HG03064 (cell line): ENCODE data around the gene ZNF664.

Source experiments
- ATAC-seq: cut with Tn5 transposase; IDR thresholded peaks from one replicate; pipeline ENCODE4 v1.9.1; 2021; ENCODE audit warnings: low read depth; ENCODE audit not compliant: unreplicated experiment

The ZNF664 gene

DNA sequence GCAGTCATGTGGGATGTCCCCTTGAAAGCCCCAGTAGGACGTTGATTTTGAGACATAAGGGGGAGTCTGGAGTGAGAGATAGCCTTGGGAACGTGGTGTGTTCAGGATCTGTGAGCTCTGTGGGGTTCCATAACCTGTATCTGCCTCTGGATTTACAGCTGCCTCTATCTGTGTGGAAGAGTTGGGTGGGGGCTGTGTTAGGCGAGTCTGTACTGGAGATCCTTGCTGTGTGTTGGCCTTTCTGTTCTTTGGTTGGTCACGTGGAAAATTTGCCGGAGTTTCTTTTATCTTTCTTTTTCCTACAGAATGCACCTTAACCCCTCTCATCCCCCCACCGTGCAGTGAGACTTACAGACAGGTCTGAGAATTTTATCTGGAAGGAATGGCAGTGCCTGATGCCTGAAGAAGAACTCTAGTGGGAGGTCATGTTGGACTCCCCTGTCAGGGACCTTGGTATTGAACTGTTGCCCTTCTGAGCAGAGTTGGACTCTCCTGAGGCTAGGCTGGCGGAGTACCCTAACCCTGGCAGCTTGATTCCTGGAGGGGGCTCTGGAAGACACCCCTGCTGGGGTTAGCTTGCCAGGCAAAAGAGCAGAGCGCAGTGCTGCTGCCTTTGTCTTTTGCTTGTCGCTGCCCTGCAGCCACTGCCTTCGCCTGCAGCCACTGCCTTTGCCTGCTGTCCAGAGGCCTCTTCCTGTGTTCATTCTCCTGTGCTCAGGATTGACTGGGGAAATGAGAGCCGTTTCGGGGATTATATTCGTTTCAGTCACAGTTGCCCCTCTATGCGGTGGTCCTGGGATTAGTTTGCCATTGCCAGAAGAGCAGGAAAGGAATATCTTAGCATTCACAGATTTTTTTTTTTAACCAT lies 34.1 kb downstream of the ZNF664 start:
- ATAC-seq, result no peak

DNA sequence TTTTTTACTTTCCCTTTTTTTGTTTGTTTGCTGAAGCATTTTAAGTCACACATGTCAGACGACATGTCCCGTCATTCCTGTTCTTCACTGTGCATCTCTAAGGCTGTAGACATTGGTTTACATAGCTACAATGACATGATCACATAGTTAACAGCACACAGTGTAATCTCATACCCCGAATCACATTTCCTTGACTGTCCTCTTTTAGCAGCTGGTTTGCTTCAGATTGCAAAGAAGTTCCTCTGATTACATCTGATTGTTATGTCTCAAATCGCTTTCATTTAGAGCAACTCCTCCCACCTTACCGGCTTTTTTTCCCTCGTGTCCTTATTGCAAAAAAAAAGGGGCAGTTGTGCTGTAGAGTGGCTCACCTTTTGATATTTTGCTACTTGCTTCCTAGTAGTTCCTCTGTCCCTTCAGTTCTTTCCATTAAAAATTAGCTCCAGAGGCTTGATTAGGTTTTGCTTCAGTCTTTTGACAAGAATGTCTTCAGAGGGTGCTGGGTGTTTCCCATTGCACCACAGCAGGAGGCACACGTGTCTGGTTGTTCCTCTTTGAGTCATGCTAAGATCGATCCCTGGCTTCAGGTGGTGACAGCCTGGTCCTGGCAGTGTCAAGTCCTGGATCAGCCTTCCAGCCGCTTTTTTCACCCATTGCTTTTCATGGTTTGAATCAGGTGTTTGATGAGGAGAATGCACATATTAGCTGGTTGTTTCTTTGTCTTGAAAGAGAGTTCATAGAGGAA lies 35.0 kb downstream of the ZNF664 start:
- no peak for ATAC-seq

DNA sequence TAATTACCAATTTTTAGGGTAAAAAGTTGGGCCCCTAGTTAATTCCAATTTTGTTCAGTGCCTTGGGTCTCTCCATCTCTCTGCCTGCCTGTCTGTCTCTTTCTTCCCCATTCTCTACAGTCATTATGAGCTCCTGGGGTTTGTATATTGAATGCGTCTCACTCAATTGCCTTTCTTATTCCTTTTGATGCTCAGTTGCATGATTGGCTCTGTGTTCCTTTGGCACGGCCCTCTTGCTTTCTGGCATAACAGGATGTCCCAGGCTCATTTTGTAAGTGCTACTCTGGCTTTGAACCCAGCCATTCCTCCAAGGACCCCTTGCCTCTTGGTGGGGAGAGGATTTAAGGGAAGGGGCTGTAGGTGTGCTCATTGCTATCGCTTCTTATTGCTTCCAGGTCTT lies 35.6 kb downstream of the ZNF664 start:
- no peak for ATAC-seq

DNA sequence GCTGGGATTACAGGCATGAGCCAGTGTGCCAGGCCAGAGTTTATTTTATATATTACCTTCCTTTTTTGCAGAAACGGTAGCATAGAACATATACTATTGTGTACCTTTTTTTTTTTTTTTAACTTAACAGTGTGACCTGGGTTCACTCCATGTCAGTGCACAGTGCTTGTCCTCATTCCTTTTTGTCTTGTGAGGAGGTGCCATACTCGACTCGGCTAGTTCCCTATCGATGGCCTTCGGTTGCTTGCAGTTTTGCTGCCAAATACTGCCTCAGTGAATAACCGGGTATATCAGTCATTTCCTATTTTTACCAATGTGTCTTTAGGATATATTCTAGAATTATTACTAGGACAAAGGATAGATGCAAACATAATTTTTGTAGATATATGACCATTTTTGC lies 36.8 kb downstream of the ZNF664 start:
- ATAC-seq, result no peak

DNA sequence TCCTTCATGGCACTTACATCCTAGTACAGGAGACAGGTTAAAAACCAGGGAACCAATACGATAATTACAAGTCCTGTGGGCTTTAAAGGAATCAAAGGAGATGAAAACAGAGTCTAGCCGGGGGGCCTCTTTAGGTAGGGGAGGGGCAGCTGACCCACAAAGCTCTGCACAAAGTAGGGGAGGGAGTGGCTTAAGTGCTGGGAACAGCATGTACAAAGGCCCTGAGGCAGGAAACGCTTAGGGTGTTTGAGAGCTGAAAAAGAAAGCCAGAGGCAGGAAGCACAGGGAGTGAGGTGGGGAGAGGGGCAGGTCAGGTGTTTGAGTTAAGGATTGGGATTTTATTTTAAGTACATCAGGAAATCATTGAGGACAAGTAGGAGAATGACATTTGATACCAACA lies 37.7 kb downstream of the ZNF664 start:
- ATAC-seq, result no peak

DNA sequence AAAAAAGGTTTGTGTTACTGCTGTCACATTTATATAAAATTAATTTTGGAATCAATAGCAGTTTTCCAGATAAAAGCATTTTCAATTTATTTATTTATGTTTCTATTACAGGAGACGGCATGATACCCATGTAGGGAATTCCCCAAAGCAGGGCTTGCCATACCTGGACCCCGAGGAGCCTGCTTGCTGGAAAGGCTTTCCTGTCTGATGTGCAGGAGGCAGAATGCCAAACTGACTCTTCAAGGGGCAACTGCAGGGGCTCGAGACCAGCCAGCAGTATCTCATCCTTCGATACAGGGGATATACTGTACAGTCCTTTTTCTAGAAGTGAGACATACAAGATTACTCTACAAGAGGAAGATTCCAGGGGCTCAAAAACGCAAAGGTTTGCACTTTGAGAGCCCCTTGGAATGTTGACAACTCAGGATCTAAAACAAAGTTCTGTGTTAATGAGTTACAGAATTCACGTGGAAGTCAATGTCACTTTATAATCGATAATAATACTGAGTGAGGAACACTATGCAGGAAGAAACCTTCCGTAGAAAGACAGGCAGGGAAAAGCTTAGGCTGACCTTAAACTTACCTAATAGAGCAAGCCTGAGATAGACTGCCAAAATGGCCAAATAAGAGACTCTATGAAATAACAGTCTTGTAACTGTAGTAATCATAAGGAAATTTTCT lies 38.6 kb downstream of the ZNF664 start:
- ATAC-seq, result no peak

DNA sequence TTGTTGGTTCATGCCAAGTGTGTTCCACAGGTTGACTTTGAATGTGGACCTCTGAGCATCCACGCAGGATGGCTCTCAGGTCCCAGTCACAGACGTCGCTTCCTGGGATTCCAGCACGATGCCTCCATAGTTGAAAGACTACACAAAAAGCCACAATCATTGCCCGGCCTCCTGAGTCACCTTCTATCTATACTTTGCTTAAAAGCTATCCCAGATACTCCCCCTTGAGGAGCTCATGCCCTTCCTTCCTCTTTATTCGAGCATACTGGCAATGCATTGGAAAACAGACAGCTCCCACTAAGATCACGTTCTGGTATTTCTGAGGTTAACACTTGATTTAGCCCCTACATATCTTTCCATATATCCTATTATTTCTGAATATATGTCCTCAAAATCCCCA lies 40.1 kb downstream of the ZNF664 start:
- no peak for ATAC-seq

DNA sequence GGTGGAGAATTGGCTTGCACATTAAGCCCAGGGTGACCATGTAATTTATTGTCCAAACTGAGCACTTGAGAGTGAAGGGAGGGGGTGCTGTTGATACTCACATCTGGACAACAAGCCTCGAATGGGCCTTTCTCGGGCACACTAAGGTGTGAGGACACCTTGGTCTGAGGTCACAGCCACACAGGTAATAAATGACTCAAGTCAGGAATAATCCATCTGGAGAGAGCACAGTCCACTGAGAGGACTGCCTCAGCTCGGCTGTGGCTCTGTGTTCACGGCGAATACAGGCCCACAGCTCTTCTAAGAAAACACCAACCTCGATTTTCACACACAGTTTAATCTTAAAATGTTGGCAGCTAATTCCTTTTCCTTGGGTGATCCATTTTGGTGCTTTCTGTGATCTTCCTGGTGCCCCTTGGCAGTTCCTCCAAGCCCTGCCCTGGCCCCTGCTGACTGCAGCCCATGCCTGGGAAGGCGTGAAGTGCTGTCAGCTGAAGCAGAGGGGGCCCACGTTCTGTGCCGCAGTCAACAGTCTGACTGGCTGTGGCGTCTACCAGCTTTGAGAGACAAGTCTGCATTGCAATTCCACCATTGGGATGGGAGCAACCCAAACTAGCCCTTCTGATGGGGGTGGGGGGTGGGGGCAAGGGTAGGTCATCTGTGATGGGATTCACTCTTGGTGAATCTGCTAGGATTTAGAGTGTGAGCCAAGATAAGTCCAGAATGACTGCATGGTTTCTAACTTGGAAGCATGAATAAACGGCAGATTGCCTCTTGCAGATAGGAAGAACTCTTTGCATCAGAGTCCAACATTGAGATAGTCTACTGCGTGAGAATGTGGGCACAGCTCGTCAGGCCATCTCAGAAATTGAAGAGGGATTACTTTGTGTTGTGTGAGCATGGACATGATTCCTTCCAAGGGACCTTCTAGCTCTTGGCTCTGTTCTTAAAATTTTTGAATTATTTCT lies 42.8 kb downstream of the ZNF664 start:
- no peak for ATAC-seq

DNA sequence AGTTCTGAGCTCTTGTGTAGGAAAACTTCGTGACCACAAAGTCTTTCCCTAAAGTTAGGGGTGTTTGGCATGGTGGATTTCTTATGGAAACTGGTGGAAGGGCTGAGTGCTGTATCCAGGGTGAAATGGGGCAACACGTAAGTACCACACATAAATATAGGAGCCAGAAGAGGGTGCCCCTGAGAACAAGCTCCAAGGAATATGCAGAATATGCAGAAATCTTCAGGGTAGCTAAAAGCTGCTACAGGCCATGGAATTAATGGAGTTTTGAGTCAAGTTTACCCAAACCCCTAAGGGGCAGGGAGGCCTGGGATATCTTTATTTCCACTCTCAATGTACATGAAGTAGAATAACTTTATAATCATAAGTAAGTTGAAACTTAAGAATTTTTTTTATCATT lies 44.0 kb downstream of the ZNF664 start:
- no peak for ATAC-seq

DNA sequence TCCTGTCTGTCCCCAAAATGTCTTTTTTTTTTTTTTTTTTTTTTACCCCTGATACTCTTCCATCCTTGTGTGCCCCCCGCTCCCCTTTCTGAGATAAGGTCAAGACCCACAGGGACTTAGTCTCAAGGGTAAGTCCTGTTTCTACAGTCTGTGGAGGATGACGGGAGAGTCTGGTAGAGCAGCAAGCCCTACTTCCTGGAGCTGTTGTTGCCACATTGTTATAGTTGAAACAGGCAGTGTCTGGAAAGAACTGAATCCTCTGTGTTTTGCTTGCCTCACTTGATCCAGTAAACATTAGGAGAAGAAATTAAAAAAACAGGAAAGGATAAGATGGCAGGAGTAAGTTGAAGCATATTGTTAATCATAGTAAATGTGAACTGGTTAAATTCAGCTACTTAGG lies 45.5 kb downstream of the ZNF664 start:
- no peak for ATAC-seq

DNA sequence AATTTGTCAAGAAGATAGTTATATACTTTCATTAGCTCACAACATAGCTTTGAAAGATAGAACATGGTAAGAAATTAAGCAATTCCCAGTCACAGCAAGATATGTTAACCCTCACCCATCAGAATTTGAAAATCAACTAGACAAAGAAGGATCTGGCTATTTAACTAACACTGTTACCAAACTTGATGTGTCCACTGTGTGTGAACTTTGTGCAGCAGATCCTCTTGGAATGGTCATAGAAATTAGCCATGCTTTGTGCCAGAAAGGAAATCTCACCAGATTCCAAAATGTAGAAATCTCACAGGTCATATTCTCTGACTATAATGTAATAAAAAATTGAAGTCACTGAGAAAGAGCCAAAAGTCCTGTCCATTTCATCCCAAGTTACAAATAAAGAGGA lies 46.1 kb downstream of the ZNF664 start:
- no peak for ATAC-seq

DNA sequence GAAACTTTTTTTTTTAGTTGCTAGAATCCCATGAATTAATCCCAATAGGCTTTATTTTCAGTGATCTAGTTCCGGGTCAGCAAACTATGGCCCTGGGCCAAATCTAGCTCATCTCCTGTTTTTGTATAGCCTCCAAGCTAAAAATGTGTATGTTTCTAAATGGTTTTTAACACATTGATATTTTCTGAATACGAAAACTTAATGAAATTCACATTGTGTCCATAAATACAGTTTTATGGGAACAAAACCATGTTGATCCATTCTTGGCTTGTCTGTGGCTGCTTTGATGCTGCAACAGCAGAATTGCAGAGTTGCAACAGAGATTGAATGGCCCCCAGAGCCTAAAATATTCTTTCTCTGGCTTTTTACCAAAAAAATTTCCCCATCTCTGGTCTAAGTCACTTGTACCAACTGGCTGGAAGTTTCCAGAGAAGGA lies 47.5 kb downstream of the ZNF664 start:
- ATAC-seq, result no peak

DNA sequence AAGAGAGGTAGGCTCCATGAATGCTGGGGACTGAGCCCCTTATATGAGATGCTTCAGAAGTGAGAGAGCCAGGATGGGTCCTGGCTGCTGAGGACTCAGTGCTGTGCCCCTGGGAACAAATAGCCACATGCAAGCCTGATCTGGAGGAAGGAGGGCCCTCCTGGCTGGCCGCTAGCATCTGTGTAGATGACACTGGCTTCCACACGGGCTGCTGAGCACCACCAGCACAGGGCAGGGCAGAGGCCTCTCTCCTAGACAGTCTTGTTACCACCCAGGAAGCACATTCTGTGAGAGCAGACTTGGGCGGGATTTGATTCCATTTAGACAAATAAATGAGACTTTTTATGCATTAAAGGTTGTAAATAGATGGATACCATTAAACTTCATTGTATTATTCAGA lies 48.0 kb downstream of the ZNF664 start:
- no peak for ATAC-seq

DNA sequence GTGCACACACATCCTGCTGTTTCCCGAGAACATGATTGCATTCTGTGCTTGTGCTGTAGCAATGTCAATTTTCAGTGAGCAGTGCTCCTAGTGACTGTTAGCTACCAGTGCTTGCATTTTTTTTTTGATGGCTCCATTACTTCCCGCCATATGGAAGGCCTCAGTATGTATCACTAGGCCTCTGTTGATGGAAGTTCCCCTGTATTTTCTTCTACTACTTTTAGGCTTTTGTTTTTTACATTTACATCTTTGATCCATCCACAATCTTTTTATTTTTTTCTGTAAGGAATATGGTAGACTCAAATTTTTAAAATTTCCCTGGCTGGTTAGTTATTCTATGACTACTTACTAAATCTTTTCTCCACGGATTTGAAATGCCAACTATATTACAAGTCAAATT lies 49.1 kb downstream of the ZNF664 start:
- no peak for ATAC-seq

DNA sequence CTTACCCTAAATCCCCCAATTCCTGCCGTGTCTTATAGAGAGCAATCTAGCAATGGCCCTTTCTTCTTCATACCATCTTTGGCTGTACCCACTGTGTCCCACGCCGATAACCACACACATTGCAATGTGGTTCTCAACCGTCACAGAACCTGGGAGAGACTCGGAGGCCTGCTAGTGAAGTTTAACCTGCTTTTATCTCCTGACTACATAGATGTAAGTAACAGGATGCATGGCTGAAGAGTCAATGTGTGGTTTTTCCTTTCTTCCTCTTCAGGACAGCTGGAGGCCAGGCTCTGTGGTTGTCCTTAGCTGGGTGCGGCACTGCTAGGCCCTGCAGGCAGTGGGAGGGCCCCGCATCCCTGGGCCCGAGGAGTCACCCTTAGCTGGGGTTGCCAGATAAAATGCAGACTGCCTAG lies 51.3 kb downstream of the ZNF664 start:
- ATAC-seq, result no peak

DNA sequence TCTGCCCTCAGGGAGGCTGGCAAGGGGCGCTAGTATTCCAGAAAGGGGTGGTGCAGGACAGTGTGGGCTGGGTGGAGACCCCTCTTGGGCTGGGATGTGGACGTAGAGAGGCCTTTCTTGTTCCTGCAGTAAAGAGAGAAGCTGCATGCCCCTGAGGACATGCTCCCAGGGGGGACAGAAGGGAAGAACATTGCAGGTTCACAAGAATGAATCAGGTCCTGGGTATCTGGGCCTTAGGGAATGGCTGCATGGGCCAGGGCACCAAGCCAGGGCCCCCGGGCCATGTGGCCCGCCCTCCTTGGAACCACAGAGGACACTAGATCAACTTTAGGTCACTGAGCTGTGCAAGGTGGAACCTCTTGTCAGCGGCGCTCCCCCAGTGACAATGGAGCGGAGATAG lies 51.8 kb downstream of the ZNF664 start:
- ATAC-seq, result no peak

DNA sequence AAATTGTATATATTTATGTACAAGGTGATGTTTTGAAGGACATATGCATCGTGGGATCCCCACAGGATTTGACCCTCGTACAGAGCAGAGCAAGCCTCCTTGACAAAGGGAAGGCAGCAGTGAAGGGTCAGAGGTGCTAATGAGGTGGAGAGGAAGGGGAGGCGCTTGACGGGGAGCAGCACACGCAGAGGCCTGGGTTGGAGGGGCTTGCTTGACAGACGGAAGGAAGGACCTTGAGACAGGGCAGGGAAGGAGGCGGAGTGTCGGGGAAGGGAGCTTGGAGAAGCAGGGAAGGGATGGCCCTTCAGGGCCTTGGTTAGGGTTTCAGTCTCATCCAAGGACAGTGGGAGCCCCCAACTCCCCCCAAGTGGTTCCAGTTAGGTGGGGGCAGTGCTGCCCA lies 52.6 kb downstream of the ZNF664 start:
- no peak for ATAC-seq

DNA sequence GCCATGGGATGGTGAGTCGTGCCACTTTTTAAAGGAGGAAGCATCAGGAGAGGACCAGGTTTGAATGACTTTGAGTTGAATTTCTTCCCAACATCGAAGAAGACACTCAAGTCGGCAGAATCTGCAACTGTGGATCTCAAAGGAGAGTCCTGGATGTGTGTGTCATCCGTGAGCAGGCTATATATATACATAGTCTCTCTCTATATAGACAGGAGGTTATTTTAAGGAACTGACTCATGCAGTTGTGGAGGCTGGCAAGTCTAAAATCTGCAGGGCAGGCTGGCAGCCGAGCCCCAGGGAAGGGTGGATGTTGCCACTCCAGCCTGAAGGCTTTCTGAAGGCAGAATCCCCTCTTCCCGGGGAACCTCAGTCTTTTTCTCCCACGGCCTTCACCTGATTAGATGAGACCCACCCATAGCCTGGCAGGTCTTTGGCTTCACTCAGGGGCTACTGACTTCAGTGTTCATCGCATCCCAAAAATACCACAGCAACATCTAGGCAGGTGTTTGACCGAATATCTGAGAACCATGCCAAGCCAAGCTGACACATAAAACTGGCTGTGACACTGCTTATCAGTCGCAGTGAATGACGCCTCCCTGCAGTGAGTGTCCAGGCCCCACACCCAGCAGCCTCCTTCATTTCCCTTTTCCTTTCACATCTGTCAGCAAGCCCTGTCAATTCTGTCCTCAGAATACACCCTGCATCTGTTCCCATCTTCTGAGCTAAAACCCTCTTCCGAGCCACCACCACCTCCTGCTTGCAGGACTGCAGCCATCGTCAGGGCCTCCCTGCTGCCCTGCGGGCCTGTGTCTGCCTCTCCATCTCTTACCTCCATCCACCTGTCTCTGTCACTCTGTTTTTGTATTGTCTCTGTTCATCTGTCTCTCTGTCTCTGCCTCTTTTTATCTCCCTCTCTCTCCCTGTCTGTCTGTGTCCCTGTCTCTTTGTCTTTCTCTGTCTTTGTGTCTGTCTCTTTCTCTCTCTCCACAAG lies 54.0 kb downstream of the ZNF664 start:
- no peak for ATAC-seq
